ENCODE measurements around the gene EPB41L5. TPM values are rescaled to one million over a fixed set of nuclear protein-coding genes. Genes with fewer than 3 reads are reported as not detected.

EPB41L5 gene
- total RNA-seq, 6 experiments from 2014 or later: 27.1 to 54.1 (median 43.3) TPM

GRCh38 chr2:120142528-120143219, 129.8 kb downstream of the EPB41L5 start:
- H3K27ac ChIP-seq: no peak overlapping the region
- no peak for TF ChIP-seq POLR2A (IDR thresholded peaks at IDR 0.05)
- no peak for TF ChIP-seq CTCF (IDR thresholded peaks at IDR 0.05)
- H3K27me3 ChIP-seq: no peaks in the 10 kb centered on the region
- intact Hi-C loops (cut with DNase I): no loop called here
- H3K4me1 ChIP-seq: no peaks in the 10 kb centered on the region
- peak; percentile 44 to 72 (median 65) for ATAC-seq
- H3K9me3 ChIP-seq: no peaks in the 10 kb centered on the region
- peaks cover 0 to 11% (median 0%) of the 10 kb centered on the region in 4 donors for H3K36me3 ChIP-seq
- no peak overlapping the region for H3K4me3 ChIP-seq
- no peak for DNase-seq
- WGBS (ENCODE audit: insufficient coverage, low coverage, low lambda C conversion rate, missing lambda C conversion rate): 51% methylated on average over 2 of the region's 2 CpGs

GRCh38 chr2:120148229-120148628, 135.4 kb downstream of the EPB41L5 start:
- Histone ChIP-seq H3K4me1 (no peaks in the 10 kb centered on the region), H3K4me3 (no peak overlapping the region), H3K9me3 (peaks cover 0 to 10% (median 0%) of the 10 kb centered on the region in 4 donors), H3K27me3 (no peaks in the 10 kb centered on the region), H3K27ac (no peak overlapping the region), H3K36me3 (peaks cover 0 to 18% (median 2%) of the 10 kb centered on the region in 4 donors)
- no peak for TF ChIP-seq POLR2A (IDR thresholded peaks at IDR 0.05)
- TF ChIP-seq CTCF (IDR thresholded peaks at IDR 0.05): no peak
- intact Hi-C loops (cut with DNase I): no loop called here
- WGBS (ENCODE audit: insufficient coverage, low coverage, low lambda C conversion rate, missing lambda C conversion rate): 100% methylated on average over 1 of the region's 1 CpG
- DNase-seq: no peak
- ATAC-seq: no peak

GRCh38 chr2:120148669-120149068, 135.8 kb downstream of the EPB41L5 start:
- Histone ChIP-seq H3K36me3 (peaks cover 0 to 19% (median 2%) of the 10 kb centered on the region in 4 donors), H3K9me3 (peaks cover 0 to 10% (median 0%) of the 10 kb centered on the region in 4 donors), H3K4me3 (no peak overlapping the region), H3K27me3 (no peaks in the 10 kb centered on the region), H3K27ac (no peak overlapping the region), H3K4me1 (no peaks in the 10 kb centered on the region)
- DNase-seq (no peak), ATAC-seq (no peak)
- TF ChIP-seq POLR2A (IDR thresholded peaks at IDR 0.05): no peak
- intact Hi-C loops (cut with DNase I): no loop called here
- WGBS (ENCODE audit: insufficient coverage, low coverage, low lambda C conversion rate, missing lambda C conversion rate): 92% methylated on average over 3 of the region's 3 CpGs

- DNase-seq: no peak
- Histone ChIP-seq H3K27me3 (no peaks in the 10 kb centered on the region), H3K4me1 (no peaks in the 10 kb centered on the region), H3K9me3 (peaks cover 0 to 10% (median 0%) of the 10 kb centered on the region in 4 donors), H3K36me3 (peaks cover 0 to 24% (median 2%) of the 10 kb centered on the region in 4 donors), H3K27ac (no peak overlapping the region), H3K4me3 (no peak overlapping the region)
- no peak for ATAC-seq
- no peak for TF ChIP-seq POLR2A (IDR thresholded peaks at IDR 0.05)
- no peak for TF ChIP-seq CTCF (IDR thresholded peaks at IDR 0.05)
- intact Hi-C loops (cut with DNase I): no loop called here
- 94% methylated on average over 2 of the region's 2 CpGs for WGBS (ENCODE audit: insufficient coverage, low coverage, low lambda C conversion rate, missing lambda C conversion rate)
Observed at GRCh38 chr2:120149406-120149805, 136.5 kb downstream of the EPB41L5 start.

- Histone ChIP-seq H3K9me3 (peaks cover 0 to 10% (median 3%) of the 10 kb centered on the region in 4 donors), H3K27me3 (no peaks in the 10 kb centered on the region), H3K4me3 (no peak overlapping the region), H3K27ac (no peak overlapping the region), H3K4me1 (no peaks in the 10 kb centered on the region), H3K36me3 (peaks cover 0 to 24% (median 2%) of the 10 kb centered on the region in 4 donors)
- 90% methylated on average over 3 of the region's 4 CpGs for WGBS (ENCODE audit: insufficient coverage, low coverage, low lambda C conversion rate, missing lambda C conversion rate)
- ATAC-seq (peak in 1 of 4 donors; percentile 39), DNase-seq (no peak)
- intact Hi-C loops (cut with DNase I): no loop called here
- TF ChIP-seq CTCF (IDR thresholded peaks at IDR 0.05): no peak
- no peak for TF ChIP-seq POLR2A (IDR thresholded peaks at IDR 0.05)
Observed at GRCh38 chr2:120150040-120150482, 137.2 kb downstream of the EPB41L5 start.

Data from right lobe of liver (tissue), 6 donors.